Type B pancreatic cell (in vitro differentiated cells): ENCODE data around the gene SUCLG2. TPM values are rescaled to one million over a fixed set of nuclear protein-coding genes. Genes with fewer than 3 reads are reported as not detected.

Source experiments
- DNase-seq: peaks from one replicate; pipeline ENCODE4 v3.0.0; 2021; ENCODE audit warnings: mixed read lengths; ENCODE audit not compliant: unreplicated experiment; ENCODE audit errors: extremely low spot score
- H3K27ac Mint-ChIP-seq: 2 replicates; pipeline ENCODE4 v1.8.0; 2021; ENCODE audit warnings: mild to moderate bottlenecking, mixed read lengths
- H3K27me3 Mint-ChIP-seq: 2 replicates; pipeline ENCODE4 v1.8.0; 2021; ENCODE audit warnings: mixed read lengths
- H3K36me3 Mint-ChIP-seq: 2 replicates; pipeline ENCODE4 v1.8.0; 2021; ENCODE audit warnings: mixed read lengths
- H3K4me1 Mint-ChIP-seq: one replicate; pipeline ENCODE4 v1.8.0; 2021; ENCODE audit warnings: mixed read lengths; ENCODE audit not compliant: unreplicated experiment
- H3K4me3 Mint-ChIP-seq: 2 replicates; pipeline ENCODE4 v1.8.0; 2021; ENCODE audit warnings: mild to moderate bottlenecking, mixed read lengths
- H3K9me3 Mint-ChIP-seq: 2 replicates; pipeline ENCODE4 v1.8.0; 2021; ENCODE audit warnings: mixed read lengths
- total RNA-seq: library from RNA; stranded (reverse); gene quantifications from 2 replicates; pipeline ENCODE4 v1.2.1, GENCODE V29; 2021; ENCODE audit warnings: low replicate concordance
- TF ChIP-seq, protein P1 (sequence below): fragments of 200-600 bp; sonication (generic); conservative IDR thresholded peaks from 2 replicates; pipeline ENCODE4 v1.5.0; 2021; ENCODE audit warnings: antibody characterized with exemption, mild to moderate bottlenecking

The SUCLG2 gene
- total RNA-seq, 1 donor from 2014 or later: 42.8 TPM

DNA sequence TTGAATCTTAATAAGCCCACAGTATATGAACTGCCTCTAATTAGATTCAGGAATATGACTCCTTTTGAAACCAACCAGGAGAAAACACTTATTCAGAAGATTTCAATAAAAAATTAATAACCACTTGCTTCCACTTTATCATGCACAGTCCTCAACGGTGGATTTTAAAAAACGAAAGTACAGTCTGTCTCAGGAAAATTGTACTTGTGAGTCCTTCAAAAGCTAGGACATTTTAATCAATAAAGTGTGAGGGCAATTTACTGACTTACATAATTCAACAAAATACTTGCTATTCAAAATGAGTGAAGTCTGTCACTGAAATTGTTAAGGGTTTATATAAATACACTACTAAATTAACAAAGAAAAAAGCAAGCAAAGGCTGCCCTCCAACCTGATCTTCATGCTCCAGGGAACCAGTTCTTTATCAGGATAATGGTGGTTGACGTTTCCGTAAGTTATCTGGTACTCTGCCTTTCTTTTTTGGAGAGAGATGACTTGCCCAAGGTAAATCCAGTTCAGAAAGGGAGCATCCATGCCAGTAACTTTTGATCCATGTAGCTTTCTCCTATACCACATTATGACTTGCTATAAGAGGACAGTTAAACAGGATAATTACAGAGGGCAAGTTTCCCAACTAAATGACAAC, 17.0 kb downstream of the SUCLG2 start:
- Mint-ChIP-seq H3K4me3 (no peak overlapping the region), H3K27me3 (no peaks in the 10 kb centered on the region), H3K36me3 (peaks cover 18% of the 10 kb centered on the region), H3K9me3 (no peaks in the 10 kb centered on the region), H3K4me1 (peaks cover 10% of the 10 kb centered on the region), H3K27ac (no peak overlapping the region)
- TF ChIP-seq, protein P1, sequence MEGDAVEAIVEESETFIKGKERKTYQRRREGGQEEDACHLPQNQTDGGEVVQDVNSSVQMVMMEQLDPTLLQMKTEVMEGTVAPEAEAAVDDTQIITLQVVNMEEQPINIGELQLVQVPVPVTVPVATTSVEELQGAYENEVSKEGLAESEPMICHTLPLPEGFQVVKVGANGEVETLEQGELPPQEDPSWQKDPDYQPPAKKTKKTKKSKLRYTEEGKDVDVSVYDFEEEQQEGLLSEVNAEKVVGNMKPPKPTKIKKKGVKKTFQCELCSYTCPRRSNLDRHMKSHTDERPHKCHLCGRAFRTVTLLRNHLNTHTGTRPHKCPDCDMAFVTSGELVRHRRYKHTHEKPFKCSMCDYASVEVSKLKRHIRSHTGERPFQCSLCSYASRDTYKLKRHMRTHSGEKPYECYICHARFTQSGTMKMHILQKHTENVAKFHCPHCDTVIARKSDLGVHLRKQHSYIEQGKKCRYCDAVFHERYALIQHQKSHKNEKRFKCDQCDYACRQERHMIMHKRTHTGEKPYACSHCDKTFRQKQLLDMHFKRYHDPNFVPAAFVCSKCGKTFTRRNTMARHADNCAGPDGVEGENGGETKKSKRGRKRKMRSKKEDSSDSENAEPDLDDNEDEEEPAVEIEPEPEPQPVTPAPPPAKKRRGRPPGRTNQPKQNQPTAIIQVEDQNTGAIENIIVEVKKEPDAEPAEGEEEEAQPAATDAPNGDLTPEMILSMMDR: no peak
- no peak for DNase-seq

DNA sequence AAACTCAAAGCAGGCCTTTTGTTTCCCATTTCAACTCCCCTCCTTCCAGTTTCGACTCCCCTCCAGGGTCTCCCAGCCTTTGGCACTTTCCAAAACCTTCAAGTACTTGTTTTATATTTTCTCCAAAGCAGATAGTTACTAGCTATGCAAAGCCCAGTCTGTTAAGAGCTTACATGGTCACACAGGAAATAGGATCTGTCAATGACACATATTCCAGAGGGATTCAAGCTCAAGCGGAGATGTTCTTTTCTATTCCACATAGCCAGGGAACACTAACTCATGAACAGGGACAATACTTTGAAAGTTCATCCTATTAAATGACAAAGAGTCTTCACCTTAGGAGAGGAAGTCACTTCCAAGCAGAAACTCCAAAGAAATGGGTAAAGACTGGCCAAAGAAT, 18.6 kb downstream of the SUCLG2 start:
- Mint-ChIP-seq H3K27ac (no peak overlapping the region), H3K4me3 (no peak overlapping the region), H3K27me3 (no peaks in the 10 kb centered on the region), H3K9me3 (peaks cover 2% of the 10 kb centered on the region), H3K36me3 (peaks cover 21% of the 10 kb centered on the region), H3K4me1 (peaks cover 13% of the 10 kb centered on the region)
- no peak for DNase-seq
- TF ChIP-seq, protein P1: no peak

DNA sequence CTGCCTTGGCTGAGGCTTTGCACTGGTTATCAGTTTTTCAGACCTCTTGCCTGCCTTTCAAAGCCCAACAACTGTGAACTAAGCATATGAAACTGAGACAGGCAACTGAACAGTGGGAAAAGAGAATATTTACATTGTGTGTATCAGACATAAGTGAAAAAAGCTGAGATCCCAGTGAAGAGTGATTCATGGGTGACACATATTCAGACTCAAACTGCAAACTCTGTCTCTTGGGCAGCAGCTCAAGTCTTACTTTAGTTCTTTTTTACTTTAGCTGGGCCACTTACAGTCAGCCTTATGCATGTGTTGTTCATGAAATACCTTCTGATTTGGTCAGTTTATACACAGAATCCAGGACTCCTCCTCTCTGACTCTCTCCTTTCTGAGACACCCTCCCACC, 19.2 kb downstream of the SUCLG2 start:
- Mint-ChIP-seq H3K4me3 (no peak overlapping the region), H3K4me1 (peaks cover 17% of the 10 kb centered on the region), H3K36me3 (peaks cover 24% of the 10 kb centered on the region), H3K27ac (no peak overlapping the region), H3K9me3 (peaks cover 5% of the 10 kb centered on the region), H3K27me3 (no peaks in the 10 kb centered on the region)
- TF ChIP-seq, protein P1: no peak
- DNase-seq: no peak

DNA sequence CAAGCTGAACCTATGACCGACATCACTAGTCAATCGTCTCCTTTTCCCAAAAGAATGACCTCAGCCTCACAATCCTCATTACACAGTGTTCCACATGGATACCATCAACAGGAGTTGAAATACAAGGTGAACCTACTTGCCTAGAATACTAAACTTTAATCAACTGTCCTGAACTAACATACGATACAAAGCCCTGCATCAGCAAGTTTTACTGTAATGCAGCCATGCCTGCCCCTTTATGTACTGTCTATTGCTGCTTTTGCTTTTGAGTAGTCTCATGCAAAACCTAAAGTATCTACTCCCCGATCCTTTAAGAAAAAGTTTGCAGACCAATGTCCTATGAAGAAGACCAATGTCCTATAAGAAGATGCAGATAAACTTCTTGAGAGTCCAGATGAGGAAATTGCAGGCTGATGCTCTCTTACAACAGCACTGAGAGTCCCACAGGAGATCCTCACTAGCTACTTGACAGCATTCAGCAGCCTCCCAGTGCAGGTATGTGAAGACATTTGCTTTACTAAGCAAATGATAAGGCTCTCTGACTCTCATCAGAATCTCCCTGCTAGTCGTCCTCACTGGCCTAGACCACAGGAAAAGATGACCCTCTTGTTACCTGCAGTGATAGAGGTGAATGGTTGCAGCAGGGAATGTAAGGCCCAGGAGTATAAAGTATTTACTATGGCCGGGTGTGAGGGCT, 23.6 kb downstream of the SUCLG2 start:
- Mint-ChIP-seq H3K27ac (no peak overlapping the region), H3K4me1 (peaks cover 13% of the 10 kb centered on the region)
- TF ChIP-seq, protein P1: no peak

DNA sequence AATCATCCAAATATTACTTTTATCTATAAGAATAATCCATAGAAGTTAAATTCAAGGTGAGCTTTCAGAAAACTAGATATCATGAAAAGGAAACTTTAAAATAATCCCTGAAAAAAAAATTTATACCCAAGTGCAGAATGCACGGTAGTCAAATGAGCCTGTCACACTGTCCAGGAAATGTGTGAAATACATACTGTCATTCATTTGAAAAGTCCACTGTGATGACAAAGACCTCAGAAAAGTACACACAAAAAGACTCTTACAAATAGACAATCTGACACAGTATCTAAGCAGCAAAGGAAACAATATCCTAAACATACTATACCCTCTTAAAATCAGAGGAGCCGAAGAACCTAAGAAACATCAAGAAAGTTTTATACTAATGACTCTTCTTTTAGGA, 29.7 kb downstream of the SUCLG2 start:
- DNase-seq: no peak
- Mint-ChIP-seq H3K9me3 (peaks cover 6% of the 10 kb centered on the region), H3K27me3 (no peaks in the 10 kb centered on the region), H3K4me3 (no peak overlapping the region), H3K27ac (no peak overlapping the region), H3K4me1 (peaks cover 5% of the 10 kb centered on the region), H3K36me3 (peaks cover 21% of the 10 kb centered on the region)
- TF ChIP-seq, protein P1: no peak

More for the DNA sequence above, 23.6 kb downstream of the SUCLG2 start:
- Mint-ChIP-seq H3K36me3 (peaks cover 16% of the 10 kb centered on the region), H3K27me3 (no peaks in the 10 kb centered on the region), H3K4me3 (no peak overlapping the region), H3K9me3 (peaks cover 5% of the 10 kb centered on the region)
- no peak for DNase-seq
